Prostate gland (tissue), 2 donors: ENCODE results near the gene BHLHA15. TPM values are rescaled to one million over a fixed set of nuclear protein-coding genes. Genes with fewer than 3 reads are reported as not detected.

Experiments used
- DNase-seq: peaks from one replicate; pipeline ENCODE4 v3.0.0-alpha.2; 2019; ENCODE audit warnings: low spot score
- H3K27ac ChIP-seq, 2 donors: fragments of 200-600 bp; sonication (generic); 2 replicates each; pipeline ENCODE4 v1.5.1; 2017 to 2019
- H3K27me3 ChIP-seq: fragments of 200-600 bp; sonication (generic); replicated peaks from 2 replicates; pipeline ENCODE4 v1.5.1; 2019; ENCODE audit not compliant: insufficient read depth
- H3K36me3 ChIP-seq, 2 donors: fragments of 200-600 bp; sonication (generic); 1 replicate in 1 of 2; 2 replicates in 1 of 2; pipeline versions ENCODE4 v1.5.1 to v1.8.1; 2017 to 2019
- H3K4me1 ChIP-seq: fragments of 200-600 bp; sonication (generic); replicated peaks from 2 replicates; pipeline ENCODE4 v1.5.1; 2019
- H3K4me3 ChIP-seq, 2 donors: fragments of 200-600 bp; sonication (generic); 2 replicates each; pipeline ENCODE4 v1.5.1; 2017 to 2019
- H3K9me3 ChIP-seq: fragments of 200-600 bp; sonication (generic); 2 replicates; pipeline ENCODE4 v1.5.1; 2017
- POLR2A ChIP-seq: fragments of 450-650 bp; IDR thresholded peaks from one replicate; pipeline ENCODE4 v1.6.1; 2016; ENCODE audit warnings: antibody characterized with exemption, mild to moderate bottlenecking
- POLR2AphosphoS5 ChIP-seq: sonication (generic); formaldehyde crosslinking; IDR thresholded peaks from one replicate; pipeline ENCODE4 v1.6.1; 2017; ENCODE audit warnings: antibody characterized with exemption
- WGBS: methylation state at CpG from one replicate; pipeline ENCODE4 v1.1.5; 2018; 5-methylcytosine and 5-hydroxymethylcytosine counted together
- intact Hi-C: fragments of 100-400 bp; cut with DNase I; formaldehyde crosslinking; loops from one replicate; pipeline ENCODE4 v1.14.2; 2022
- total RNA-seq, 2 donors: library from RNA; depleted of rRNA; stranded (reverse); fragments of >200 nt; gene quantifications; one replicate each; pipeline ENCODE4 v1.1.0, GENCODE V29; 2016
- TF ChIP-seq, protein P1 (sequence below), 4 experiments: fragments of 200-600 bp in 2 of 4; fragments of 450-650 bp in 2 of 4; sonication (generic) in 2 of 4; IDR thresholded peaks; 1 replicate in 3 of 4; 2 replicates in 1 of 4; pipeline ENCODE4 v1.5.1; 2016 to 2019; ENCODE audit warnings: antibody characterized with exemption in 4 of 4, mild to moderate bottlenecking in 2 of 4, moderate library complexity in 2 of 4

Gene BHLHA15
- total RNA-seq, result 10 to 100 TPM; 24.6 to 90.9 TPM

DNA sequence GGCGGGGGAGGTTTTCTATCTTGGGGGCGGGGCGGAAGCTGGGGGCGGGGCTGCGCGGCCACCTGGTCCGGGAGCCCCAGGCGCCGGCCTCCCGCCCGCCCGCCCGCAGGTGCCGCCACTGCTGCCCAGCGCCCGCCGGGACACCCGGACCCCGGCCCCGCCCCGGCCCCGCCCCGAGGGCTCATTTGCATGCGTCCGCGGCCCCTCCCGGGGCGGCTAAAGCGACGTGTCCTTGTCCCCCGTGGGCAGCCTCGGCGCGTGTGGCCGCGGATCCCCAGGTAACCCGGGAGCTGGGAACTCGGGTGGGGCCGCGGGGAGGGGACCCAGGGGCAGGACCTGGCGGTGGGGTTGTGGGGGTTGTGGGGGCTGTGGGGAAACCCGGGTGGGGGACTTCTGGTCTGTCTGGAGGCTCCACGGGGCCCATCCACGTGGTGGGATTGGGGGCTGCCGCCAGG lies at the start of gene BHLHA15:
BHLHA15 (plus strand) TSS at position 219 of the 455 bp plus-strand sequence. CDS start 871 bp downstream, outside the sequence.
- peak; percentile 65 for DNase-seq
- H3K27me3 ChIP-seq, result no peaks in the 10 kb centered on the region
- TF ChIP-seq, protein P1, sequence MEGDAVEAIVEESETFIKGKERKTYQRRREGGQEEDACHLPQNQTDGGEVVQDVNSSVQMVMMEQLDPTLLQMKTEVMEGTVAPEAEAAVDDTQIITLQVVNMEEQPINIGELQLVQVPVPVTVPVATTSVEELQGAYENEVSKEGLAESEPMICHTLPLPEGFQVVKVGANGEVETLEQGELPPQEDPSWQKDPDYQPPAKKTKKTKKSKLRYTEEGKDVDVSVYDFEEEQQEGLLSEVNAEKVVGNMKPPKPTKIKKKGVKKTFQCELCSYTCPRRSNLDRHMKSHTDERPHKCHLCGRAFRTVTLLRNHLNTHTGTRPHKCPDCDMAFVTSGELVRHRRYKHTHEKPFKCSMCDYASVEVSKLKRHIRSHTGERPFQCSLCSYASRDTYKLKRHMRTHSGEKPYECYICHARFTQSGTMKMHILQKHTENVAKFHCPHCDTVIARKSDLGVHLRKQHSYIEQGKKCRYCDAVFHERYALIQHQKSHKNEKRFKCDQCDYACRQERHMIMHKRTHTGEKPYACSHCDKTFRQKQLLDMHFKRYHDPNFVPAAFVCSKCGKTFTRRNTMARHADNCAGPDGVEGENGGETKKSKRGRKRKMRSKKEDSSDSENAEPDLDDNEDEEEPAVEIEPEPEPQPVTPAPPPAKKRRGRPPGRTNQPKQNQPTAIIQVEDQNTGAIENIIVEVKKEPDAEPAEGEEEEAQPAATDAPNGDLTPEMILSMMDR (IDR thresholded peaks at IDR 0.05), result no peak
- TF ChIP-seq POLR2AphosphoS5 (no peak), POLR2A (no peak)
- H3K9me3 ChIP-seq, result no peaks in the 10 kb centered on the region
- H3K4me3 ChIP-seq, result peak within 1 kb of the TSS; percentile 40 to 51
- WGBS, result 8% methylated on average over 13 of the region's 45 CpGs
- H3K27ac ChIP-seq, result peak within 1 kb of the TSS; percentile 71 to 88
- peaks cover 3% of the 10 kb centered on the region for H3K4me1 ChIP-seq
- H3K36me3 ChIP-seq, result no peaks in the 10 kb centered on the region
- intact Hi-C loops, result no loop called here

GRCh38 chr7:98162758-98163157 lies 48.5 kb upstream of the BHLHA15 start:
- H3K27ac ChIP-seq, result no peak overlapping the region
- intact Hi-C loops, result no loop called here
- no peaks in the 10 kb centered on the region for H3K27me3 ChIP-seq
- no peaks in the 10 kb centered on the region for H3K36me3 ChIP-seq
- TF ChIP-seq POLR2A, result no peak
- TF ChIP-seq, protein P1 (IDR thresholded peaks at IDR 0.05), result no peak
- H3K4me3 ChIP-seq, result no peak overlapping the region
- 74% methylated on average over 3 of the region's 3 CpGs for WGBS
- H3K4me1 ChIP-seq, result no peaks in the 10 kb centered on the region
- no peaks in the 10 kb centered on the region for H3K9me3 ChIP-seq
- DNase-seq, result no peak

DNA sequence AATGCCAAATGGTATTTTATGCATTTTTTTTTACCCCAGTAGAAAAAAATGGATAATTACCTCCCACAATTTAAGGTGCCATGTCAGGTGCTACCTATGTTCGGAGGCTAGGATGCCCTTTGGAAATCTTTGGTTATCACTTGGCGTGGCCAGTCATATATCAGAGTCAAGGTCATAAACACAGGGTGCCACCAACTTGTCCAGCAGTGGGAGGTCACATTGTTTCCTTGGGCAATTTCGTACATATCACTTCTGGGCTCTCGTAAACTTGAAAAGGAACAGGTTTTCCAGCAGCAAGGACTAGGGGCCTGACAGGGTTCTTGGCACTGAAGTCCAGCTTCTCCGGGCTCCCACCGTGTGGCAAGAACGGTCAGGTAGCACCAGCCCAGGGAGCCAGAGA lies 48.0 kb upstream of the BHLHA15 start:
- no peak overlapping the region for H3K4me3 ChIP-seq
- TF ChIP-seq POLR2AphosphoS5, result no peak
- TF ChIP-seq, protein P1 (IDR thresholded peaks at IDR 0.05), result no peak
- TF ChIP-seq POLR2A, result no peak
- peak overlapping the region in 1 of 2 donors; percentile 18 for H3K27ac ChIP-seq
- no peak for DNase-seq
- no peaks in the 10 kb centered on the region for H3K9me3 ChIP-seq
- intact Hi-C loops, result no loop called here
- no peaks in the 10 kb centered on the region for H3K4me1 ChIP-seq
- WGBS, result 69% methylated on average over 7 of the region's 7 CpGs
- H3K36me3 ChIP-seq, result no peaks in the 10 kb centered on the region
- no peaks in the 10 kb centered on the region for H3K27me3 ChIP-seq

DNA sequence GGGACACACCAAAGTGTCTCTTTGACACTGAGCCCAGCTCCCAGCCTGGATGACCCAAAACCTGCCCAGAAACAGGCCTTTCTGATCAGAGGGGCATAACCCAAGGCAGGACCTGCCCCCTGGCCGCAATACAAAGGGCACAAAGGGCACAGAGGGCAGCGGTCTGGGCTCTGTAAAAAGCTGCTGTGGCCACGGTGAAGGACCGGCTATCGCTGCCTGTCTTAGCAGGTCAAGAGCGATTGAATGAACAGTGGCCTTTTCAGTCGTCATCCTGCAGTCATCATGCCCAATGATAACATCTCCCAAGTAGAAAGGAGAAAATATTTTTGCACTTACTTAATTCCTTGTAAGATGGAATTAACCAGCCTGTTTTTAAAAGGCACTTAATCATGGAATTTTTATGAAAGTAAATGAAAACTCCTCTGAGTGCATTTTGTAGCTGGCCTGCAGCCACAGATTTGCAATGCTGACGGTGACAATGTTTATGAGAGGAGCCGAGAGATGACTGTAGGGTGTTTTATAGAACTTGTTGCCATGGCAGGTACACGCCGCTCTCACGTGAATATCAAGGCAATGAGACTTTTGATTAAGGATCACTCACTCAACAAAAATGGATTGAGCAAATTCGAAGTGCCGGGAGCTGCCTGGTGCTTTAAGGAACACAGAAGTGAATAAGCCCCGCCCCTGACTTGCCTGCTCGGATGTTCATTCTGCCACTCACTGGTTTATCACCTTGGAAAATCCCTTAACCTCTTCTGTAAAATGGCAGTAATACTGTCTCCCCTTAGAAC lies 47.3 kb upstream of the BHLHA15 start:
- Histone ChIP-seq H3K4me1 (no peaks in the 10 kb centered on the region), H3K9me3 (no peaks in the 10 kb centered on the region), H3K27ac (peak overlapping the region in 1 of 2 donors; percentile 18), H3K36me3 (no peaks in the 10 kb centered on the region), H3K27me3 (no peaks in the 10 kb centered on the region), H3K4me3 (no peak overlapping the region)
- intact Hi-C loops, result no loop called here
- TF ChIP-seq POLR2AphosphoS5, result peak; percentile 72
- TF ChIP-seq, protein P1 (IDR thresholded peaks at IDR 0.05), result no peak
- 22% methylated on average over 16 of the region's 16 CpGs for whole genome bisulfite sequencing
- peak; percentile 47 for DNase-seq
